SK-N-SH (cell line): ENCODE data around the gene LSP1. TPM values are rescaled to one million over a fixed set of nuclear protein-coding genes. Genes with fewer than 3 reads are reported as not detected.

Experiments
- CTCF ChIA-PET: fragments of 300-600, 350-600 bp; formaldehyde crosslinking; extraction: SDS; loops from one replicate; lab custom pipeline; 2021; lab: Yijun Ruan, JAX
- POLR2A ChIA-PET: fragments of 350-600 bp; sonication (Branson Sonifier 250); formaldehyde crosslinking; extraction: SDS; loops from one replicate; lab custom pipeline; 2020; ENCODE audit warnings: antibody characterized with exemption, inconsistent platforms; lab: Yijun Ruan, JAX
- DNase-seq: peaks from one replicate; pipeline ENCODE4 v3.0.0; 2012
- H2AFZ ChIP-seq: fragments of 200-600 bp; sonication (generic); 2 replicates; pipeline ENCODE4 v1.8.1; 2016; ENCODE audit warnings: antibody characterized with exemption, mild to moderate bottlenecking, low read depth
- H3F3A ChIP-seq: fragments of 200-600 bp; sonication (generic); replicated peaks from 2 replicates; pipeline ENCODE3; 2016; ENCODE audit warnings: antibody characterized with exemption, mild to moderate bottlenecking; ENCODE audit not compliant: insufficient read depth
- H3K27ac ChIP-seq, 2 experiments: fragments of 200-500 bp in 1 of 2; fragments of 200-600 bp in 1 of 2; sonication (Bioruptor generic) in 1 of 2; sonication (generic), shearing (Covaris generic) in 1 of 2; 2 replicates each; pipeline versions ENCODE4 v1.5.1 to v1.6.1; 2014 to 2016; ENCODE audit warnings: low read depth in 2 of 2, inconsistent platforms in 1 of 2, low read length in 1 of 2, mild to moderate bottlenecking in 1 of 2, mixed read lengths in 1 of 2
- H3K27me3 ChIP-seq: fragments of 200-600 bp; sonication (generic), shearing (Covaris generic); 2 replicates; pipeline ENCODE4 v1.6.1; 2016; ENCODE audit warnings: mixed run types; ENCODE audit not compliant: insufficient read depth
- H3K36me3 ChIP-seq, 2 experiments: fragments of 200-500 bp in 1 of 2; fragments of 200-600 bp in 1 of 2; sonication (Bioruptor generic) in 1 of 2; sonication (generic) in 1 of 2; replicated peaks in 1 of 2; 2 replicates each; pipeline versions ENCODE3 to v1.5.1; 2014 to 2016; ENCODE audit warnings: low read length in 1 of 2, mild to moderate bottlenecking in 1 of 2; ENCODE audit not compliant: insufficient read depth in 2 of 2, control insufficient read depth in 1 of 2
- H3K4me1 ChIP-seq, 2 experiments: fragments of 200-500 bp in 1 of 2; fragments of 200-600 bp in 1 of 2; sonication (Bioruptor generic) in 1 of 2; sonication (generic), shearing (Covaris generic) in 1 of 2; 2 replicates each; pipeline versions ENCODE4 v1.5.1 to v1.6.1; 2014 to 2016; ENCODE audit warnings: low read depth in 1 of 2, low read length in 1 of 2, mixed run types in 1 of 2; ENCODE audit not compliant: insufficient read depth in 2 of 2, control insufficient read depth in 1 of 2
- H3K4me2 ChIP-seq: fragments of 200-600 bp; sonication (generic), shearing (Covaris generic); 2 replicates; pipeline ENCODE4 v1.6.1; 2017; ENCODE audit warnings: mixed run types
- H3K4me3 ChIP-seq, 2 experiments: fragments of 200-500 bp in 1 of 2; fragments of 200-600 bp in 1 of 2; sonication (Bioruptor generic) in 1 of 2; sonication (generic), shearing (Covaris generic) in 1 of 2; 2 replicates each; pipeline versions ENCODE4 v1.5.1 to v1.8.1; 2014 to 2016; ENCODE audit warnings: low read depth in 2 of 2, inconsistent platforms in 1 of 2, low read length in 1 of 2, mild to moderate bottlenecking in 1 of 2, mixed read lengths in 1 of 2, moderate library complexity in 1 of 2
- H3K79me2 ChIP-seq: fragments of 200-600 bp; sonication (generic); 2 replicates; pipeline ENCODE4 v1.8.1; 2017; ENCODE audit warnings: mild to moderate bottlenecking; ENCODE audit not compliant: insufficient read depth
- H3K9ac ChIP-seq: fragments of 200-600 bp; sonication (generic); 2 replicates; pipeline ENCODE4 v1.6.1; 2017; ENCODE audit warnings: mixed run types
- H3K9me2 ChIP-seq: fragments of 200-600 bp; sonication (generic); 2 replicates; pipeline ENCODE4 v1.6.1; 2017; ENCODE audit warnings: mixed run types
- H3K9me3 ChIP-seq: fragments of 200-600 bp; sonication (generic); 2 replicates; pipeline ENCODE4 v1.6.1; 2017; ENCODE audit warnings: mixed run types, mild to moderate bottlenecking, moderate library complexity
- H4K20me1 ChIP-seq: fragments of 200-600 bp; sonication (generic); 2 replicates; pipeline ENCODE4 v1.6.1; 2017; ENCODE audit warnings: mild to moderate bottlenecking, mixed run types; ENCODE audit not compliant: insufficient read depth
- ELF1 ChIP-seq: IDR thresholded peaks from 2 replicates; pipeline ENCODE4 v1.4.0; 2012
- EP300 ChIP-seq, 2 experiments: IDR thresholded peaks; 2 replicates each; pipeline versions ENCODE4 v1.4.0 to v1.6.1; 2012; ENCODE audit warnings: borderline replicate concordance in 1 of 2, low read depth in 1 of 2, low read length in 1 of 2
- EZH2phosphoT487 ChIP-seq: fragments of 200-600 bp; sonication (generic); IDR thresholded peaks from 2 replicates; pipeline ENCODE4 v1.6.1; 2017; ENCODE audit warnings: low read depth, mixed run types, mild to moderate bottlenecking, antibody characterized with exemption, moderate library complexity, borderline replicate concordance
- GABPA ChIP-seq: IDR thresholded peaks from 2 replicates; pipeline ENCODE4 v1.4.0; 2012; ENCODE audit warnings: low read depth, mild to moderate bottlenecking
- MXI1 ChIP-seq: IDR thresholded peaks from 2 replicates; pipeline ENCODE4 v1.6.1; 2012; ENCODE audit warnings: mild to moderate bottlenecking, low read depth, low read length, improper control_type of control experiment
- NRF1 ChIP-seq: IDR thresholded peaks from 2 replicates; pipeline ENCODE4 v1.6.1; 2012; ENCODE audit warnings: low read depth, mild to moderate bottlenecking, low read length
- POLR2AphosphoS5 ChIP-seq: IDR thresholded peaks from 2 replicates; pipeline ENCODE4 v1.6.1; 2012; ENCODE audit warnings: low read depth, low read length
- RCOR1 ChIP-seq: fragments of 150-350 bp; IDR thresholded peaks from 2 replicates; pipeline ENCODE4 v1.6.1; 2017; ENCODE audit warnings: antibody characterized with exemption, low read length
- RXRA ChIP-seq: IDR thresholded peaks from 2 replicates; pipeline ENCODE4 v1.4.0; 2012; ENCODE audit warnings: low read depth, mild to moderate bottlenecking, borderline replicate concordance
- SMC3 ChIP-seq: IDR thresholded peaks from 2 replicates; pipeline ENCODE4 v1.6.1; 2012; ENCODE audit warnings: low read depth, low read length, improper control_type of control experiment
- TEAD4 ChIP-seq: IDR thresholded peaks from 2 replicates; pipeline ENCODE4 v1.4.0; 2012; ENCODE audit warnings: mild to moderate bottlenecking, borderline replicate concordance; ENCODE audit not compliant: insufficient read depth
- WGBS: methylation state at CpG from one replicate; pipeline ENCODE4 v1.1.6; 2017; ENCODE audit warnings: low lambda C conversion rate; 5-methylcytosine and 5-hydroxymethylcytosine counted together
- polyA plus RNA-seq, 3 experiments: library from polyadenylated mRNA; depleted of rRNA; stranded (reverse); fragments of >200 nt; gene quantifications; 2 replicates each; pipeline ENCODE4 v1.2.3, GENCODE V29; 2012
- TF ChIP-seq, protein P1 (sequence below): fragments of 150-350 bp; IDR thresholded peaks from 2 replicates; pipeline ENCODE4 v1.6.1; 2017; ENCODE audit warnings: antibody characterized with exemption, low read length, low read depth, borderline replicate concordance

Gene LSP1
- polyA plus RNA-seq, 1 of the 3 experiments (the other 2 are of a cell fraction) = 0.38 TPM

DNA sequence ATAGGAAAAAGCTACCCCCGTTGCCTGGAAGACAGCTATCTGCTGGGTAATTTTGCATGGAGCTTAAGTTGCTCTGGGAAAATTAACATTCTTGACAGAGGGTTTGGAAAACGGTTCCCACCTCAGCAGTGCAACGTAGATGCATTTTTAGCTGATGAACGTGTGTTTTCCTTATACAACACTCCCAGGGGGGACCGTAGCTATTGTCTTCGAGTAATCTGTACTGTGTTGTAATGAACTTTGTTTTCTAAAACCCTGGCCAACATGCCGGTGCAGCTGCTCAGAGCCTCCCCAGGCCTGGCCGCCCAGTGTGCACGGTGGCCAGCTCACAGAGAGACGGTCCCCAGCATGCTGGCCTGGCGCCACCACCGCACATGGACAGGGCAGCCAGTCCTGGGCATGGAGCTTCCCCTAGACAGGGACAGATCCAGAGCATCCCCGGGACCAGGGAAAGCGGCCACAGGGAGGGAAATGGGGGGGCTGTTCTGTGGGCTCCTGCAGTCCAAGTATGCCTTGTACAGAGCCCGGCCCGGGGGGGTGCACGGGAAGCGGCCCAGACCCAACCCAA, 68.8 kb downstream of the LSP1 start:
- no peaks in the 10 kb centered on the region for H3K27me3 ChIP-seq
- TF ChIP-seq POLR2AphosphoS5 (no peak), SMC3 (no peak), MXI1 (peak; percentile 53; the same call in 1 of the 2 replicates)

DNA sequence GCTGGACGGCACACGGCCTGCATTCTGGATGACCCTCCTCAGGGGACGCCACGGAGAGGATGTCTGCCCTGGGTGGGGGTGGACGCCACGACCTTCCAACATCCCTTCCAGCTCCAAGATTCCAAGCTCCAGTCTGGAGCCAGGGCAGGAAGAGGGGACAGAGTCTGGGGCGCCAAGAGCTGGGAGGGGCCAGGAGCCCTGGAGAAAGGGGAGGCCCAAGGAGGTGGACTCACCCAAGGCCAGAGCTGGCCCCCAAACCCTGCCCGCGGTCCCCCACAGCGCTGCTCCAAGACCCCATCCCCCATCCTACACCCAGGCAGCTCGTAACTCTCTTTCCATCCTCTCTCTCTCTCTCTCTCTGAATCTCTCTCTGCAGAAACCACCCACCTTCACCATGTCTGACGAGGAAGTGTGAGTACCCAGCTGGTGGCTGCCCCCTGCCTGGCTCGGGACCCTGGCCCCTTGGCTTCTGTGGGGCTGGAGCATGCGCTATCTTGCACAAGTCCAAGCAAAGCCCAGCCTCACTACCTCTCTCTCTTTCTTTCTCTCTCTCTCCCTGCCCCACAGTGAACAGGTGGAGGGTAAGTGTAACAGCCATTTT, 69.7 kb downstream of the LSP1 start:
- no peaks in the 10 kb centered on the region for H3K27me3 ChIP-seq
- no peaks in the 10 kb centered on the region for H3K9me3 ChIP-seq
- no peak for DNase-seq
- no peaks in the 10 kb centered on the region for H4K20me1 ChIP-seq
- POLR2A ChIA-PET = no interaction called here
- no peak overlapping the region for H3K4me3 ChIP-seq
- no peaks in the 10 kb centered on the region for H3K9me2 ChIP-seq
- H3K4me2 ChIP-seq = no peak overlapping the region
- H3K79me2 ChIP-seq = no peaks in the 10 kb centered on the region
- TF ChIP-seq EP300 (IDR thresholded peaks at IDR 0.05; ENCODE audit: borderline replicate concordance in 1 of 2, low read depth in 1 of 2, low read length in 1 of 2) (no peak), SMC3 (no peak), NRF1 (no peak), GABPA (no peak), TEAD4 (no peak), RXRA (no peak), ELF1 (no peak), RCOR1 (no peak), EZH2phosphoT487 (no peak)
- TF ChIP-seq, protein P1, sequence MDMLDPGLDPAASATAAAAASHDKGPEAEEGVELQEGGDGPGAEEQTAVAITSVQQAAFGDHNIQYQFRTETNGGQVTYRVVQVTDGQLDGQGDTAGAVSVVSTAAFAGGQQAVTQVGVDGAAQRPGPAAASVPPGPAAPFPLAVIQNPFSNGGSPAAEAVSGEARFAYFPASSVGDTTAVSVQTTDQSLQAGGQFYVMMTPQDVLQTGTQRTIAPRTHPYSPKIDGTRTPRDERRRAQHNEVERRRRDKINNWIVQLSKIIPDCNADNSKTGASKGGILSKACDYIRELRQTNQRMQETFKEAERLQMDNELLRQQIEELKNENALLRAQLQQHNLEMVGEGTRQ = no peak
- no peak overlapping the region for H2AFZ ChIP-seq
- peaks cover 0 to 15% of the 10 kb centered on the region in 2 experiments; a peak in 1 of 4 replicates for H3K4me1 ChIP-seq
- CTCF ChIA-PET = interaction anchor here (0.6 to 5.1 kb wide), 10 partner anchors 13 to 271 kb away, joined by 3 to 40 read pairs (median 3); partner anchors contain the start of gene TNNI2
- no peak overlapping the region for H3K27ac ChIP-seq
- H3K36me3 ChIP-seq = no peaks in the 10 kb centered on the region
- WGBS = 79% methylated on average over 8 of the region's 14 CpGs
- no peaks in the 10 kb centered on the region for H3F3A ChIP-seq
- H3K9ac ChIP-seq = no peak overlapping the region

More for the DNA sequence above, 68.8 kb downstream of the LSP1 start:
- DNase-seq = peak; percentile 72
- no peak overlapping the region; a peak in 1 of 4 replicates for H3K27ac ChIP-seq
- no peaks in the 10 kb centered on the region for H3K9me3 ChIP-seq
- no peaks in the 10 kb centered on the region for H3F3A ChIP-seq
- H3K9ac ChIP-seq = no peak overlapping the region
- WGBS = 35% methylated on average over 9 of the region's 18 CpGs
- no peaks in the 10 kb centered on the region for H3K9me2 ChIP-seq
- H3K4me1 ChIP-seq = peaks cover 0 to 21% of the 10 kb centered on the region in 2 experiments; a peak in 1 of 4 replicates
- H3K4me2 ChIP-seq = no peak overlapping the region
- ChIA-PET CTCF (interaction anchor here (0.8 to 5.1 kb wide), 13 partner anchors 14 to 270 kb away, joined by 3 to 40 read pairs (median 4); partner anchors contain the start of genes PRR33 and TNNI2), POLR2A (interaction anchor here (1.1 kb wide), 1 partner anchor 39 kb away, joined by 3 read pairs; no protein-coding TSS in a partner anchor)
- no peaks in the 10 kb centered on the region for H3K79me2 ChIP-seq
- H2AFZ ChIP-seq = no peak overlapping the region
- no peak overlapping the region for H3K4me3 ChIP-seq
- H4K20me1 ChIP-seq = no peaks in the 10 kb centered on the region
- no peaks in the 10 kb centered on the region for H3K36me3 ChIP-seq
